ENCODE data around the gene ZG16B.

ZG16B gene, protein sequence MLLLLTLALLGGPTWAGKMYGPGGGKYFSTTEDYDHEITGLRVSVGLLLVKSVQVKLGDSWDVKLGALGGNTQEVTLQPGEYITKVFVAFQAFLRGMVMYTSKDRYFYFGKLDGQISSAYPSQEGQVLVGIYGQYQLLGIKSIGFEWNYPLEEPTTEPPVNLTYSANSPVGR

DNA sequence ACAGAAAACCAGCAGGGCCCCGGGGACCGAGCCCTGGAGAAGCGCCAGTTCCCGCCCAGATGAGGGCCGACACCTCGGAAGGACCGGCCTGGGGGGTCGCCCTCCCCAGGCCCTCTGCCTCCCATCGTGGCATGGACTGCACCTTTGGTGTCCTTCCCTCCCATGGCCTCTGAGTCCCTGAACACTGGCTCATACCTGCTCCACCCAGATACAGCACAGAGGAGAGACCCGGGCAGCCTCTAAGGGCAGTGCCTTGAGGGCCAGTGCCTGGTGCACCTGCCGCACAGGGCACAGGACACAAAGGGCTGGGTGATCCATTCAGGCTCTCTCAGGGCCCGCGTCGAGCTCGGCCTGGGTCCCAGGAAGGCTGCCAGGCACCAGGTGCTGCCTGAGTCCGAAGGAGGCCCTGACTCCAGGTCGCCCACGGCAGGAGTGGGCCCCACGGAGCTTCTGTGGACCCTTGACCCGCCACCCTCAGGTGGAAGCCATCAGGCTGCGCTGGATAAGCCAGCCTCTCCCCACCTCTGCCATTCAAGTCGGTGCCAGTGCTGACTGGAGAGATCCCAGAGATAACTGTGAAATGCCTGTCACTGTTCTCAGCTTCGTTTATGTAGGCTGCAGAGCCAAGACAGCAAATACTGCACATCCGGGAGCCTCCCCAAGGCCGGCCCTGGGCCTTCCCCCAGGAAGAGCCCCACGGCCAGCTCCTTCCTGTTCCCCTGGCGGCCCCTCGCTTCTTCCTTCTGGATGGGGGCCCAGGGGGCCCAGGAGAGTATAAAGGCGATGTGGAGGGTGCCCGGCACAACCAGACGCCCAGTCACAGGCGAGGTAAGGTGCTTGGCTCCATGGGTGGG lies at the start of gene ZG16B:
Gene ZG16B, plus strand, starts transcription at position 803 of the 854 bp plus-strand sequence. CDS start 139 bp downstream, outside the sequence.
- DNase-seq = no peak

- DNase-seq = no peak
Measured at GRCh38 chr16:2782583-2783351, 47.3 kb upstream of the ZG16B start.

- no peak for DNase-seq
Measured at GRCh38 chr16:2783581-2784357, 46.3 kb upstream of the ZG16B start.

GRCh38 chr16:2784358-2785100 lies 45.6 kb upstream of the ZG16B start:
- no peak for DNase-seq

DNA sequence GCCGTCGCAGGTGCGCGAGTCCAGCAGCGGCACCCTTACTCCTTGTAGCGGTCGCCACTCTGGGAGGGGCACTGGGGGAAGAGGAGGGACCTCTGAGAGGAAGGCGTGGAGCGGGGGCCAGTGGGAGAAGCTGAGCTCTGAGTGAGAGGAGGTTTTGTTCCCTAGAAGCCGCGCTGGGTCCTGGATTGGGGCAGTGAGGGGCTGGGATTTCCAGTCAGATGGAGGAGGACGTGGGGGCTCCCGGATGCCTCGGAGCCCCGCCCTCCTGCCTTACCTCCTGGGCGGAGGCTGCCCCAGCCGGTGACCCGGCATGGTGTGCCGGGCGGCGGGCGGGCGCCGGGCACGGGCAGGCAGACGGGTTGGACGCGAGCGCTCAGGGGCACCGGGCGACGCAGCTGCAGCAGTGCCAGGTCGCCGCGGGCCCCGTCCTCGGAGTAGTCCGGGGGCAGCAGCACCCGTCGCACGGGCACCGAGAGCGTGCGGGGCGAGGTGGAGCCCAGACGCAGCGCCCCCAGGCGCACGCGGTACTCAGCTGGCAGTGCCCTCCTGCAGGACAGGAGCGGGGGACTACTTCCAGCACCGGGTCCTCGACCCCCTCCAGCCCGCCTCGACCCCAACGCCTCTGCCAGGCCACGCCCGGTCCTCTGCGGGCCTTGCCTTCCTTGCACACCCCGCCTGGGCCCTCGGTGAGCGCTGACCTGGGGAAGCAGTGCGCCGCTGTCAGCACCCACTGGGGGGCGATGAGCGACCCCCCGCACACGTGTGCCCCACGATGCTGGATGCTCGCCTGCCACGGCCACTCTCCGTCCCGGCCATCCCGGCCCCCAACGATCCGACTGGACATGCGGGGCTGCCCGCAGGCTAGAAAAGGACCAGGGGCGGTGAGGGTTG lies 44.8 kb upstream of the ZG16B start:
- no peak for DNase-seq

DNA sequence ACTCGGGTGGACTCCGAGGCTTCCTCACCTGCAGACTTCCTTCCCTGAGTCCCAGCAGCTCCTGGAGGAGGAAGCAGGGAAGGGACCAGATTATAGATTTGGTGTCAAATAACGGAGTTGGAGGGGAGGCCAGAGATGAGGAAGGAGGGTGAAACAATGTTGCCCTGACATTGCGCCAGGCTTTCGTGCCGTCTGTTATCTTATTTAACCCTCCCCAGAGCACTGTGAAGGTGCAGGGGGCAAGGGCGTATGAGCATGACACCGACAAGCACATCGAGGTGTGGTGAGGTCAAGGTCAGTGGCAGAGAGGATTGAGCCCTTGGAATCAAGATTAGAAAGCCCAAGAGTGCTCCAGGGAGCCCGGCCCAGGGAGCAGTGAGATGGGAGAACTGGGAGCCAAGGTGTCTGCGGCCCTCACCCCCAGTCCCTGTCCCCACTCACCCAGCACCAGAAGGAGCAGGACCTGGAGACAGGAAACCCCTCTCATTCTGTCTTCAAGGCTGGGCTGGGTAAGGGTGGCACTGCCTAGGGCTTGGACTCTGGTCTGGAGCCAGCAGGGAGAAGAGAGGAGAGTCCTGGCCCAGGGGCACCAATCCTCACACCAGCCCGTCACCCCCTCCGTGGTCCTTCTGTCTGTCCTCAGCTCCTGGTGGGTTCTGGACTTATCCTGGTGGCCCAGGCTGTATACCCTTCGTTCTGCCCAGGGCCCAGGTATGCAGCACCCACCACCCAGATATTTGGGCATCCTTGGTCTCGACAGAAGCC lies 43.9 kb upstream of the ZG16B start:
- DNase-seq = no peak

DNA sequence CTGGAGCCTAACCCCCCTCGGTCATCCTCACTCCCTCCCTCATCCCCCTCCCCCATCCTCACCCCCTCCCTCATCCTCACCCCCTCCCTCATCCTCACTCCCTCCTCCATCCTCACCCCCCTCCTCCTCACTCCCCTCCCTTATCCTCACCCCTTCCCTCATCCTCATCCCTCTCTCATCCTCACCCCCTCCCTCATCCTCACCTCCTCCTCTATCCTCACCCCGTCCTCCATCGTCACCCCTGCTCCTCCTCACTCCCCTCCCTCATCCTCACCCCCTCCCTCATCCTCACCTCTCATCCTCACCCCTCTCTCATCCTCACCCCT lies 43.3 kb upstream of the ZG16B start:
- no peak for DNase-seq

- no peak for DNase-seq
Measured at GRCh38 chr16:2787406-2787805, 42.7 kb upstream of the ZG16B start, which contains the start of gene PRSS33. TSS of gene PRSS33 (minus strand) at chr16:2787560. CDS start at chr16:2786547, 1,013 bp downstream.

DNA sequence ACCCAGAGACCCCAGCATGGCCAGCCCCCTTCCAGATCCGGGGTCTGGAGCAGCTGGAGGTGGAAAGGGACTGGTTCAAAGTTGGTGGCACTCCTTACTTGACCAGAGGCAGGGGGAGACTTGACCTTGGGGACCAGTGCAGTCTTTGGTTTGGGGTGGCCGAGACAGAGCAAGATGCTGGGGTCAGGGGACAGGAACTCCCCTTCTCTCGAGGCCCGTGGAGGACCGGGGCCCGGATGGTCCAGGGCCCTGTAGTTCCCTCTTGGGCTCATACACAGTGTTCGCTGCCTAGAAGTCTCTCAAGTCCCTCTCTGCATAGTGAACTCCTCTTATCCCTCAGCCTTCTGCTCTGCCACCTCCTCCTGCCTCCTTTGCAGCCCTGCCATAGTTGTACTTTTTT lies 42.1 kb upstream of the ZG16B start:
- DNase-seq = no peak

DNA sequence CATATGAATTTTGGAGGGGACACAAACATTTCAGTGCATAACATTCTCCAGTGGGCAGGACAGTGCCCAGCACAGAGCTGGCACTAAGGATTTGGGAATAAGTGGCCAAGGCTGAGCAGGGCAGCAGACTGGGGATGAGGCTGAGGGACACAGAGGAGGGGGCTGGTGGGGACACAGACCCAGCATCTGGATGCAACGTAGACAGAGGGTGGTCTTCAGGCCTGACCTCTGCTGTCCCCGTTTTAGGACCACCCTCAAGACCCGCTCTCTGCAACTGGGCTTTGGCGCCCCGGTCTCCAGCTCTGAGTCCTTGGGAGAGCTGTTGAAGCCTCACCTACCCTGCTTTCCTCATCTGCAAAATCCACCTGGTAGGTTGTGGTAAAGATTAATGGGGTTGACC lies 39.5 kb upstream of the ZG16B start:
- DNase-seq = no peak

DNA sequence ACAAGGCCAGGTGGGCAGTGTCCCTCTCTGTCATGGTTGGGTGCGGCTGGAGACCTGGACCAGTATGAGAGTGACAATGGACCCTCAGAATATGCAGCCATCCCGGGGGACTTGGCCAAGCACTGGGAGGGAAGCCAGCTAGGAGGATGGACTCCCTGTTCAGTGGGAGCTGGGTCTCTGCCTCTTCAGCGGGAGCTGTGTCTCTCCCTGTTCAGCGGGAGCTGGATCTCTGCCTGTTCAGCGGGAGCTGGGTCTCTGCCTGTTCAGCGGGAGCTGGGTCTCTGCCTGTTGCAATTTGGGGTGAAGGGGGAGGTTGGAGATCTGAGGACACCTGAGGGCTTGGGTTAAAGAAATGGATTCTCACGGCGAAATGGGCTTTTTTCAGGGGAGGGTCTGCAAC lies 38.9 kb upstream of the ZG16B start:
- no peak for DNase-seq

- no peak for DNase-seq
Measured at GRCh38 chr16:2792940-2793339, 37.2 kb upstream of the ZG16B start.

GRCh38 chr16:2795395-2796143 lies 34.5 kb upstream of the ZG16B start:
- DNase-seq = no peak

GRCh38 chr16:2798723-2799204 lies 31.3 kb upstream of the ZG16B start:
- DNase-seq = no peak

GRCh38 chr16:2799205-2799858 lies 30.8 kb upstream of the ZG16B start:
- no peak for DNase-seq

- DNase-seq = no peak
Measured at GRCh38 chr16:2799859-2800226, 30.3 kb upstream of the ZG16B start.

GRCh38 chr16:2803545-2804195 lies 26.4 kb upstream of the ZG16B start:
- no peak for DNase-seq

- DNase-seq = no peak
Measured at GRCh38 chr16:2804728-2805127, 25.4 kb upstream of the ZG16B start.
